Measurements from ENCODE around the gene KRT77.

The KRT77 gene

DNA sequence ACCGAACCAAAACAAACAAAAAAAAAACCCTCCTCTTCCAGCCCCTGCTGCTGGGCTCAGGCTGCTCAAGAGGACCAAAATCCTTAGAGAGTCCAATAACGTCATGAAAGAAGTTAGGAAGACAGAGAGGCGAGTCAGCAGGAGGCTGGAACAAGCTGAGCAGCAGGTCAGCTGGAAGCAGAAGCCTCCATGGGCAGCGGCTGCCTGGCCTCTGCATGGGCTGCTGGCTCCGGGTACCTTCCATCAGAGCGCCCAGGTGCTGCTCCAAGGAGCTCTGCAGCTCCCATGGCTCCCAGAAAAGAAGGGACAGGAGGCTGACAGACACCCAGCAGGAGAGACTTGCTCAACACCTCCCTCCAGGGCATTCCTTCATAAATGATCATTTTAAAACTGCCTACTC, 48.1 kb downstream of the KRT77 start:
- Histone ChIP-seq H2BK15ac (ENCODE audit: low read depth, poor library complexity, severe bottlenecking) (no peak overlapping the region), H3K4ac (ENCODE audit: low read depth in 1 of 2, low read length in 2 of 2) (no peak overlapping the region), H4K91ac (ENCODE audit: low read length) (no peak overlapping the region), H2BK12ac (ENCODE audit: low read length in 2 of 2) (no peak overlapping the region), H3K4me1 (ENCODE audit: control insufficient read depth, insufficient read depth, low read depth, low read length) (no peaks in the 10 kb centered on the region), H3K18ac (ENCODE audit: low read depth in 1 of 2, low read length in 2 of 2) (no peak overlapping the region), H3K27ac (ENCODE audit: low read length, poor library complexity, severe bottlenecking) (no peak overlapping the region), H3K23ac (ENCODE audit: low read length in 2 of 2) (no peak overlapping the region), H3K4me2 (ENCODE audit: low read length, poor library complexity, severe bottlenecking) (no peak overlapping the region), H3K9me3 (ENCODE audit: control insufficient read depth, low read length) (no peaks in the 10 kb centered on the region), H3K14ac (ENCODE audit: low read length in 2 of 2) (no peak overlapping the region), H2AK5ac (ENCODE audit: low read length, severe bottlenecking) (no peak overlapping the region), H3K9ac (ENCODE audit: low read length) (no peak overlapping the region), H4K8ac (ENCODE audit: low read length) (no peak overlapping the region), H3K36me3 (ENCODE audit: control insufficient read depth in 1 of 2, insufficient read depth in 2 of 2, low read depth in 1 of 2, low read length in 2 of 2) (no peaks in the 10 kb centered on the region), H2AFZ (ENCODE audit: low read depth, low read length) (no peak overlapping the region), H2BK5ac (ENCODE audit: low read depth, low read length, poor library complexity, severe bottlenecking) (no peak overlapping the region), H3K79me1 (replicated peaks; ENCODE audit: low read length, poor library complexity, severe bottlenecking) (no peaks in the 10 kb centered on the region), H3K4me3 (ENCODE audit: insufficient read depth in 1 of 2, low read depth in 1 of 2, low read length in 2 of 2) (no peak overlapping the region), H2BK120ac (ENCODE audit: low read depth, low read length) (no peak overlapping the region), H3K27me3 (ENCODE audit: control insufficient read depth in 1 of 2, insufficient read depth in 1 of 2, low read length in 2 of 2) (peaks cover 16 to 87% of the 10 kb centered on the region in 2 experiments)
- no peak for DNase-seq
- 60% methylated on average over 6 of the region's 6 CpGs for WGBS

DNA sequence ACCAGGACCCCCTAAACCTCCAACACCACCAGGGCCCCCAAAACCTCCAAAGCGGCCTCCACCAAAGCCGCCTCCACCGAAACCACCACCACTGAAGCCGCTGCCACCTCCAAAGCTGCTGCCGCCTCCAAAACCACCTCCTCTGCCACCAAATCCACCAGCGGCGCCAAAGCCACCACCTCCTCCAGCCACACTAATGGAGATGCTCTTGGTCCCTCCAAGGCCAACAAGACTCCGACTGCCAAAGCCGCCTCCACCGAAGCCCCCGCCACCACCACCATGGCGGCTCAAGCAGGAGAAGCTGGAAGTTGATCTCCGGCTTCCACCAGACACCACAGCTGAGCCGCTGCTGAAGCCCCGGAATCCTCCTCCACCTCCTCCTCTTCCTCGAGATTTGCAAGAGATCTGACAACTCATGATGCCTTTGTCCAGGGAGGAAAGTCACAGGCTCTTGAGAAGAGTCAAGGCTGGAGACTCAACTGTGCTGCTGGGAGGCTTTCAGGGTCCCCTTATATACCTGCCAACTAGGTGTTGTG, 51.5 kb downstream of the KRT77 start, which contains the start of gene KRT2:
Gene KRT2, minus strand, starts transcription at position 486 of the 536 bp plus-strand sequence. Its CDS starts 69 bp downstream, at position 417.
- no peak within 1 kb of the TSS for H2BK12ac ChIP-seq (ENCODE audit: low read length in 2 of 2)
- WGBS, result 93% methylated on average over 15 of the region's 16 CpGs
- H3K23ac ChIP-seq (ENCODE audit: low read length in 2 of 2), result no peak within 1 kb of the TSS

DNA sequence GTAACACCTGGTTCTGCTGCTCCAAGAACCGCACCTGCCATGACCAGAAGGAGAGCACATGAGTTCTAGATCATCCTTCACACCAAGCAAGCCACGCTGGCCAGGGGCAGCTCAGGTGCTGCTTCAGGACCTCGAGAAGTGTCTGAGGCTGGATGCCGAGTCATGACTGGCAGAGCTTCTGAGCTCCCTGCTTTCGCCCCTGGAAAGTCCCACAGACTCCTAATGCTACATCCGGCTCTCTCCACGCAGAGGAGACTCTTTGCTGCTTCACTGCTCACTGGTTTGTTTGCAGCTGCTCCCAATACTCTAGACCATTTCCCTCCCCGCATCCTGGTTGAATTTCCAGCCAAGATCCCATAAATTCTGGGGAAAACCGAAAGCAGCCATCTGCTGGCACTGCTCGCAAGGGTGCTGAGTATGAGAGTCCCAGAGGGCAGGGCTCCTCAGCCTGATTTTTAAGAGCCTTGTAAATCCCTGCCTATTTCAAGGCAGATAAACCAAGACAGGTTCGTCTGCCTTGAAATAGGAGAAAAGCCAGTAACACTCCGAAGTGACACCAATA, 52.7 kb downstream of the KRT77 start:
- H3K4ac ChIP-seq (ENCODE audit: low read depth in 1 of 2, low read length in 2 of 2), result no peak overlapping the region
- no peaks in the 10 kb centered on the region for H3K4me1 ChIP-seq (ENCODE audit: control insufficient read depth, insufficient read depth, low read depth, low read length)
- H3K79me1 ChIP-seq (replicated peaks; ENCODE audit: low read length, poor library complexity, severe bottlenecking), result no peaks in the 10 kb centered on the region
- peaks cover 2 to 84% of the 10 kb centered on the region in 2 experiments for H3K27me3 ChIP-seq (ENCODE audit: control insufficient read depth in 1 of 2, insufficient read depth in 1 of 2, low read length in 2 of 2)
- peak overlapping the region; percentile 38 for H3K9ac ChIP-seq (ENCODE audit: low read length)
- no peak overlapping the region for H2BK12ac ChIP-seq (ENCODE audit: low read length in 2 of 2)
- H3K27ac ChIP-seq (ENCODE audit: low read length, poor library complexity, severe bottlenecking), result no peak overlapping the region
- H3K23ac ChIP-seq (ENCODE audit: low read length in 2 of 2), result no peak overlapping the region
- peak overlapping the region in 1 of 2 experiments; percentile 46 for H3K4me3 ChIP-seq (ENCODE audit: insufficient read depth in 1 of 2, low read depth in 1 of 2, low read length in 2 of 2)
- WGBS, result 73% methylated on average over 12 of the region's 12 CpGs
- no peak overlapping the region for H2AK5ac ChIP-seq (ENCODE audit: low read length, severe bottlenecking)
- H3K36me3 ChIP-seq (ENCODE audit: control insufficient read depth in 1 of 2, insufficient read depth in 2 of 2, low read depth in 1 of 2, low read length in 2 of 2), result no peaks in the 10 kb centered on the region
- no peak overlapping the region for H2BK120ac ChIP-seq (ENCODE audit: low read depth, low read length)
- no peak overlapping the region for H2AFZ ChIP-seq (ENCODE audit: low read depth, low read length)
- H4K8ac ChIP-seq (ENCODE audit: low read length), result no peak overlapping the region
- H3K14ac ChIP-seq (ENCODE audit: low read length in 2 of 2), result no peak overlapping the region
- no peak for DNase-seq
- H2BK5ac ChIP-seq (ENCODE audit: low read depth, low read length, poor library complexity, severe bottlenecking), result no peak overlapping the region
- H3K4me2 ChIP-seq (ENCODE audit: low read length, poor library complexity, severe bottlenecking), result no peak overlapping the region
- H2BK15ac ChIP-seq (ENCODE audit: low read depth, poor library complexity, severe bottlenecking), result no peak overlapping the region
- H3K18ac ChIP-seq (ENCODE audit: low read depth in 1 of 2, low read length in 2 of 2), result no peak overlapping the region
- no peak overlapping the region for H4K91ac ChIP-seq (ENCODE audit: low read length)
- H3K9me3 ChIP-seq (ENCODE audit: control insufficient read depth, low read length), result no peaks in the 10 kb centered on the region

More for the DNA sequence above, 51.5 kb downstream of the KRT77 start, which contains the start of gene KRT2:
- no peak within 1 kb of the TSS for H2AK5ac ChIP-seq (ENCODE audit: low read length, severe bottlenecking)
- no peak within 1 kb of the TSS for H2BK15ac ChIP-seq (ENCODE audit: low read depth, poor library complexity, severe bottlenecking)
- H3K4ac ChIP-seq (ENCODE audit: low read depth in 1 of 2, low read length in 2 of 2), result no peak within 1 kb of the TSS
- peaks cover 6 to 85% of the 10 kb centered on the region in 2 experiments for H3K27me3 ChIP-seq (ENCODE audit: control insufficient read depth in 1 of 2, insufficient read depth in 1 of 2, low read length in 2 of 2)
- H3K4me1 ChIP-seq (ENCODE audit: control insufficient read depth, insufficient read depth, low read depth, low read length), result no peaks in the 10 kb centered on the region
- no peaks in the 10 kb centered on the region for H3K9me3 ChIP-seq (ENCODE audit: control insufficient read depth, low read length)
- no peak within 1 kb of the TSS for H3K27ac ChIP-seq (ENCODE audit: low read length, poor library complexity, severe bottlenecking)
- H2BK5ac ChIP-seq (ENCODE audit: low read depth, low read length, poor library complexity, severe bottlenecking), result no peak within 1 kb of the TSS
- peak within 1 kb of the TSS in 1 of 2 experiments; percentile 46 for H3K4me3 ChIP-seq (ENCODE audit: insufficient read depth in 1 of 2, low read depth in 1 of 2, low read length in 2 of 2)
- H4K8ac ChIP-seq (ENCODE audit: low read length), result no peak within 1 kb of the TSS
- no peak within 1 kb of the TSS for H2AFZ ChIP-seq (ENCODE audit: low read depth, low read length)
- no peaks in the 10 kb centered on the region for H3K79me1 ChIP-seq (replicated peaks; ENCODE audit: low read length, poor library complexity, severe bottlenecking)
- H3K36me3 ChIP-seq (ENCODE audit: control insufficient read depth in 1 of 2, insufficient read depth in 2 of 2, low read depth in 1 of 2, low read length in 2 of 2), result no peaks in the 10 kb centered on the region
- no peak within 1 kb of the TSS for H3K18ac ChIP-seq (ENCODE audit: low read depth in 1 of 2, low read length in 2 of 2)
- no peak within 1 kb of the TSS for H2BK120ac ChIP-seq (ENCODE audit: low read depth, low read length)
- no peak within 1 kb of the TSS for H3K9ac ChIP-seq (ENCODE audit: low read length)
- no peak within 1 kb of the TSS for H4K91ac ChIP-seq (ENCODE audit: low read length)
- DNase-seq, result no peak
- no peak within 1 kb of the TSS for H3K4me2 ChIP-seq (ENCODE audit: low read length, poor library complexity, severe bottlenecking)
- no peak within 1 kb of the TSS for H3K14ac ChIP-seq (ENCODE audit: low read length in 2 of 2)

DNA sequence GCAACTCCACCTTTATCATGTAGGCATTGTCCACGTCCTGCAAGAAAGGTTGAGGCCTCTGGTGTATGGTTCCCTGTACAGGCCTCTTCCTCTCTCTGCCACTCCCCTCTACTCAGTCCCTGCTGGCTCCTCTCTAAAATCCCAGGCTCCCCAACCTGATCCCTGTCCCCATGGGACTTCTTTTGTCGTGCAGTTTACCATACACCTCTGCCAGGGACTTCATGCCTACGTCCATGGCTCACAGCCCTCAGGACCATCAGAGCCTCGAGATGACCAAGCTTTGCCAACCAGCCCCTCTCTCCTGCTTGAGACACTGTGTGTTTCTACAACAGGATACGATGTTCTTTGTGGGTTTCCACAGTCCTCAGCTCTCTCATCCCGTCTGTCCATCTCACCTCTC, 54.3 kb downstream of the KRT77 start:
- WGBS, result 48% methylated on average over 6 of the region's 6 CpGs
- Histone ChIP-seq H2BK120ac (ENCODE audit: low read depth, low read length) (no peak overlapping the region), H3K36me3 (ENCODE audit: control insufficient read depth in 1 of 2, insufficient read depth in 2 of 2, low read depth in 1 of 2, low read length in 2 of 2) (no peaks in the 10 kb centered on the region), H3K4me3 (ENCODE audit: insufficient read depth in 1 of 2, low read depth in 1 of 2, low read length in 2 of 2) (no peak overlapping the region), H4K91ac (ENCODE audit: low read length) (no peak overlapping the region), H3K4ac (ENCODE audit: low read depth in 1 of 2, low read length in 2 of 2) (no peak overlapping the region), H3K9ac (ENCODE audit: low read length) (no peak overlapping the region), H2BK15ac (ENCODE audit: low read depth, poor library complexity, severe bottlenecking) (no peak overlapping the region), H3K27ac (ENCODE audit: low read length, poor library complexity, severe bottlenecking) (no peak overlapping the region), H3K14ac (ENCODE audit: low read length in 2 of 2) (no peak overlapping the region), H3K9me3 (ENCODE audit: control insufficient read depth, low read length) (no peaks in the 10 kb centered on the region), H3K27me3 (ENCODE audit: control insufficient read depth in 1 of 2, insufficient read depth in 1 of 2, low read length in 2 of 2) (peaks cover 14 to 83% of the 10 kb centered on the region in 2 experiments), H2BK12ac (ENCODE audit: low read length in 2 of 2) (no peak overlapping the region), H2AK5ac (ENCODE audit: low read length, severe bottlenecking) (no peak overlapping the region), H2BK5ac (ENCODE audit: low read depth, low read length, poor library complexity, severe bottlenecking) (no peak overlapping the region), H3K4me2 (ENCODE audit: low read length, poor library complexity, severe bottlenecking) (no peak overlapping the region), H3K79me1 (replicated peaks; ENCODE audit: low read length, poor library complexity, severe bottlenecking) (no peaks in the 10 kb centered on the region), H3K4me1 (ENCODE audit: control insufficient read depth, insufficient read depth, low read depth, low read length) (no peaks in the 10 kb centered on the region), H4K8ac (ENCODE audit: low read length) (no peak overlapping the region), H3K18ac (ENCODE audit: low read depth in 1 of 2, low read length in 2 of 2) (no peak overlapping the region), H2AFZ (ENCODE audit: low read depth, low read length) (no peak overlapping the region), H3K23ac (ENCODE audit: low read length in 2 of 2) (no peak overlapping the region)
- DNase-seq, result no peak

All from mesenchymal stem cell (in vitro differentiated cells and primary cell).